Endothelial cell of umbilical vein (primary cell): Measurements from ENCODE around the gene CDC42. TPM values are rescaled to one million over a fixed set of nuclear protein-coding genes. Genes with fewer than 3 reads are reported as not detected.

Experiments used
- BruUV-seq: library from RNA; stranded (reverse); fragments of 400-500 nt; replicated peaks from 2 replicates; lab custom pipeline; 2021; lab: Mats Ljungman, UMichigan
- CTCF ChIA-PET: fragments of 300-600, 350-600 bp; sonication (Branson Sonifier 250); formaldehyde crosslinking; loops from one replicate; lab custom pipeline; 2021; ENCODE audit warnings: antibody characterized with exemption, inconsistent platforms; lab: Charles Lee
- POLR2A ChIA-PET: fragments of 300-600, 350-600 bp; sonication (Branson Sonifier 250); formaldehyde crosslinking; loops from one replicate; lab custom pipeline; 2021; ENCODE audit warnings: antibody characterized with exemption, inconsistent platforms; lab: Charles Lee
- DNase-seq: peaks from one replicate; pipeline ENCODE4 v3.0.0-alpha.2; 2011; ENCODE audit warnings: low read depth, low spot score
- FAIRE-seq: peaks from 2 replicates; lab custom pipeline; 2011; peaks lifted over from hg19 to GRCh38; lab: Jason Lieb, UNC
- H2AFZ ChIP-seq: 2 replicates; pipeline ENCODE4 v1.6.0; 2012; ENCODE audit warnings: low read depth, low read length, control low read depth, inconsistent platforms
- H3K27ac ChIP-seq: 2 replicates; pipeline ENCODE4 v1.5.1; 2011; ENCODE audit warnings: low read depth, mild to moderate bottlenecking, control low read depth, low read length, moderate library complexity; ENCODE audit not compliant: insufficient read depth
- H3K27me3 ChIP-seq, 2 experiments: 2 replicates each; pipeline versions ENCODE4 v1.6.0 to v1.6.1; 2011; ENCODE audit warnings: low read length in 2 of 2, mixed read lengths in 1 of 2; ENCODE audit not compliant: control insufficient read depth in 2 of 2, insufficient read depth in 2 of 2
- H3K36me3 ChIP-seq, 2 experiments: 2 replicates in 1 of 2; 3 replicates in 1 of 2; pipeline ENCODE4 v1.5.1; 2011; ENCODE audit warnings: low read length in 2 of 2, mild to moderate bottlenecking in 1 of 2, moderate library complexity in 1 of 2; ENCODE audit not compliant: control insufficient read depth in 2 of 2, insufficient read depth in 2 of 2; ENCODE audit errors: extremely low read depth in 1 of 2
- H3K4me1 ChIP-seq: 3 replicates; pipeline ENCODE4 v1.5.1; 2011; ENCODE audit warnings: mild to moderate bottlenecking, low read length; ENCODE audit not compliant: control insufficient read depth, insufficient read depth; ENCODE audit errors: extremely low read depth
- H3K4me2 ChIP-seq: 2 replicates; pipeline ENCODE4 v1.6.1; 2011; ENCODE audit warnings: low read length, control low read depth, mixed read lengths; ENCODE audit not compliant: insufficient read depth
- H3K4me3 ChIP-seq, 3 experiments: fragments of 200-600 bp in 1 of 3; sonication (generic), shearing (Covaris generic) in 1 of 3; replicated peaks in 1 of 3; 2 replicates each; pipeline ENCODE4 v1.5.1; 2011 to 2016; ENCODE audit warnings: control low read depth in 3 of 3, low read length in 3 of 3, mild to moderate bottlenecking in 2 of 3, inconsistent platforms in 1 of 3, low read depth in 1 of 3, moderate library complexity in 1 of 3; ENCODE audit not compliant: insufficient read depth in 1 of 3
- H3K79me2 ChIP-seq: 2 replicates; pipeline ENCODE4 v1.6.0; 2012; ENCODE audit warnings: low read length, inconsistent platforms; ENCODE audit not compliant: control insufficient read depth, insufficient read depth
- H3K9ac ChIP-seq: replicated peaks from 2 replicates; pipeline ENCODE3; 2011; ENCODE audit warnings: low read length, control low read depth; ENCODE audit not compliant: insufficient read depth; ENCODE audit errors: extremely low read depth
- H3K9me1 ChIP-seq: replicated peaks from 3 replicates; pipeline ENCODE4 v1.6.0; 2011; ENCODE audit warnings: mild to moderate bottlenecking, low read length; ENCODE audit not compliant: control insufficient read depth, insufficient read depth; ENCODE audit errors: extremely low read depth
- H3K9me3 ChIP-seq: replicated peaks from 2 replicates; pipeline ENCODE4 v1.5.1; 2012; ENCODE audit warnings: low read length, inconsistent platforms; ENCODE audit not compliant: control insufficient read depth, insufficient read depth
- H4K20me1 ChIP-seq: replicated peaks from 2 replicates; pipeline ENCODE3; 2011; ENCODE audit warnings: mild to moderate bottlenecking, low read length; ENCODE audit not compliant: control insufficient read depth, insufficient read depth; ENCODE audit errors: extremely low read depth
- EZH2 ChIP-seq: IDR thresholded peaks from 2 replicates; pipeline ENCODE4 v1.6.1; 2012; ENCODE audit warnings: borderline replicate concordance, low read depth, mild to moderate bottlenecking, moderate library complexity, low read length, inconsistent platforms; ENCODE audit not compliant: severe bottlenecking
- FOS ChIP-seq: IDR thresholded peaks from 2 replicates; pipeline ENCODE4 v1.6.1; 2011; ENCODE audit warnings: mild to moderate bottlenecking, low read length, moderate library complexity, borderline replicate concordance; ENCODE audit not compliant: insufficient read depth
- GATA2 ChIP-seq: IDR thresholded peaks from 2 replicates; pipeline ENCODE4 v1.7.0; 2011; ENCODE audit warnings: low read depth, mild to moderate bottlenecking, moderate library complexity, mixed read lengths, low read length; ENCODE audit not compliant: insufficient read length, insufficient read depth
- JUN ChIP-seq: IDR thresholded peaks from 2 replicates; pipeline ENCODE4 v1.6.1; 2011; ENCODE audit warnings: borderline replicate concordance, low read depth; ENCODE audit not compliant: insufficient read length, insufficient read depth
- MYC ChIP-seq: IDR thresholded peaks from one replicate; pipeline ENCODE4 v1.6.1; 2011; ENCODE audit warnings: mild to moderate bottlenecking, low read depth, low read length
- POLR2A ChIP-seq: IDR thresholded peaks from 2 replicates; pipeline ENCODE4 v1.6.1; 2012; ENCODE audit warnings: low read depth, mild to moderate bottlenecking, control low read depth, low read length
- POLR2AphosphoS5 ChIP-seq: IDR thresholded peaks from 2 replicates; pipeline ENCODE4 v1.6.1; 2012; ENCODE audit warnings: low read depth, mild to moderate bottlenecking, control low read depth, low read length, moderate library complexity; ENCODE audit not compliant: insufficient read depth
- dilution Hi-C: fragments of 300-500 bp; cut with MboI; formaldehyde crosslinking; loops from one replicate; pipeline ENCODE4 v1.15.0; 2019; ENCODE audit warnings: low sequenced_read_pairs; ENCODE audit not compliant: extremely low pct_ligation_motif_present
- intact Hi-C: fragments of 100-400 bp; cut with micrococcal nuclease; formaldehyde crosslinking; loops from one replicate; pipeline ENCODE4 v1.10.0; 2022
- polyA plus RNA-seq, 4 experiments: library from polyadenylated mRNA; depleted of rRNA in 3 of 4; stranded (reverse) in 3 of 4; unstranded in 1 of 4; fragments of >200 nt; gene quantifications; 2 replicates each; pipeline versions ENCODE4 v1.2.1 to v1.2.3, GENCODE V29; 2011 to 2012; ENCODE audit warnings: missing spikeins in 1 of 4
- total RNA-seq: library from RNA; stranded (reverse); gene quantifications from 2 replicates; pipeline ENCODE4 v1.2.3, GENCODE V29; 2021
- TF ChIP-seq, protein P1 (sequence below), 2 donors: IDR thresholded peaks; 1 replicate in 1 of 2; 2 replicates in 1 of 2; pipeline ENCODE4 v1.5.1; 2011; ENCODE audit warnings: low read length in 2 of 2, mild to moderate bottlenecking in 2 of 2, moderate library complexity in 2 of 2, control low read depth in 1 of 2, inconsistent platforms in 1 of 2, low read depth in 1 of 2; ENCODE audit not compliant: insufficient read depth in 1 of 2; ENCODE audit errors: extremely low read depth in 1 of 2
- TF ChIP-seq, protein P2 (sequence below): IDR thresholded peaks from 2 replicates; pipeline ENCODE4 v1.6.1; 2011; ENCODE audit not compliant: insufficient read depth, insufficient read length

Gene CDC42
- total and polyA plus RNA-seq, 2 donors (not counting 3 experiments of a cell fraction or from before 2014, with no cell fraction given), result 199 to 381 TPM

DNA sequence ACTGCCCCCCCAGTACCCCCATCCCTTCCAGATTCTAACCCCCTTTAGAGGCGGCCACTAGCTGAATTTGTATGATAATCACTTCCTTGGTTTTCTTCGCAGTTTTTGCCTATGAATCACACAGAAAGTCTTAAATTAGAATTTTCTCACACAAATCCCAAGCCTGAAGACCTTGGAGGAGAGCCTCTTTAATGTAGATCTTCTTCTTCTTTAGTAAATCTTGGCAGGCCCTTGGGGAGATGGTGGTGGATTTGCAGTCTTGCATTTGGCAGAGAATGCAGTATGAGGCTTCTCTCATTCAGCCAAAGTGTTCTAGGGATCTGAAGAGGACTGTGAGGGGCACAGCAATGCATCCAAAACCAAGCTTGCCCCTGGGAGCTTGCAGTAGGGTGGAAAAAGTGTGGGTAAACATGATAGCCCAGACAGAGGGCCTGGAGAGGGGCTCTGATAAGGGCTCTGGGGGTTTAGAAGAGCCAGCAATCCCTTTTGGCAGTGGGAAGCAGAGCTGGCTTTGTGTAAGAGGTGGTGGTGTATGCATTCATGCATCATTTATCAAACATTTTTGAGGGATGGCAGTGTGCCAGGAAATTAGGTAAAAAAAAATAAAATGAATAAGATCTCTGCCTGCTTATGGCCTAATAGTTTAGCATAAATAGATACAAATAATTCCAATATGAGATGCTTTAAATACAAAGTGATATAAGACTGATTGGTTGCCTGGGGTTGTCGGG, 7.7 kb upstream of the CDC42 start:
- no peaks in the 10 kb centered on the region for H3K79me2 ChIP-seq
- ChIA-PET CTCF (interaction anchor here (0.7 kb wide), 1 partner anchor 21 kb away, joined by 3 read pairs; no protein-coding TSS in a partner anchor), POLR2A (no interaction called here)
- dilution Hi-C loops, result no loop called here
- H3K4me2 ChIP-seq, result no peak overlapping the region
- no peaks in the 10 kb centered on the region for H3K9me1 ChIP-seq
- H3K36me3 ChIP-seq, result no peaks in the 10 kb centered on the region
- FAIRE-seq (no peak), DNase-seq (no peak)
- BruUV-seq, result no TSS peak
- H3K27me3 ChIP-seq, result no peaks in the 10 kb centered on the region
- no peaks in the 10 kb centered on the region for H3K9me3 ChIP-seq
- H3K4me3 ChIP-seq, result no peak overlapping the region
- H3K4me1 ChIP-seq, result peaks cover 6% of the 10 kb centered on the region
- H2AFZ ChIP-seq, result no peak overlapping the region
- TF ChIP-seq EZH2 (no peak), MYC (no peak), POLR2A (no peak), FOS (no peak), POLR2AphosphoS5 (no peak), JUN (no peak), GATA2 (no peak)
- TF ChIP-seq, protein P1, sequence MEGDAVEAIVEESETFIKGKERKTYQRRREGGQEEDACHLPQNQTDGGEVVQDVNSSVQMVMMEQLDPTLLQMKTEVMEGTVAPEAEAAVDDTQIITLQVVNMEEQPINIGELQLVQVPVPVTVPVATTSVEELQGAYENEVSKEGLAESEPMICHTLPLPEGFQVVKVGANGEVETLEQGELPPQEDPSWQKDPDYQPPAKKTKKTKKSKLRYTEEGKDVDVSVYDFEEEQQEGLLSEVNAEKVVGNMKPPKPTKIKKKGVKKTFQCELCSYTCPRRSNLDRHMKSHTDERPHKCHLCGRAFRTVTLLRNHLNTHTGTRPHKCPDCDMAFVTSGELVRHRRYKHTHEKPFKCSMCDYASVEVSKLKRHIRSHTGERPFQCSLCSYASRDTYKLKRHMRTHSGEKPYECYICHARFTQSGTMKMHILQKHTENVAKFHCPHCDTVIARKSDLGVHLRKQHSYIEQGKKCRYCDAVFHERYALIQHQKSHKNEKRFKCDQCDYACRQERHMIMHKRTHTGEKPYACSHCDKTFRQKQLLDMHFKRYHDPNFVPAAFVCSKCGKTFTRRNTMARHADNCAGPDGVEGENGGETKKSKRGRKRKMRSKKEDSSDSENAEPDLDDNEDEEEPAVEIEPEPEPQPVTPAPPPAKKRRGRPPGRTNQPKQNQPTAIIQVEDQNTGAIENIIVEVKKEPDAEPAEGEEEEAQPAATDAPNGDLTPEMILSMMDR (IDR thresholded peaks at IDR 0.05; ENCODE audit: extremely low read depth in 1 of 2, insufficient read depth in 1 of 2, low read depth in 1 of 2, low read length in 2 of 2), result no peak
- TF ChIP-seq, protein P2, sequence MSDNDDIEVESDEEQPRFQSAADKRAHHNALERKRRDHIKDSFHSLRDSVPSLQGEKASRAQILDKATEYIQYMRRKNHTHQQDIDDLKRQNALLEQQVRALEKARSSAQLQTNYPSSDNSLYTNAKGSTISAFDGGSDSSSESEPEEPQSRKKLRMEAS, result no peak
- H3K27ac ChIP-seq, result no peak overlapping the region
- intact Hi-C loops, result no loop called here
- no peaks in the 10 kb centered on the region for H4K20me1 ChIP-seq
- no peak overlapping the region for H3K9ac ChIP-seq
